Heart right ventricle (tissue), 16 donors: Measurements from ENCODE around the gene FAM124B. TPM values are rescaled to one million over a fixed set of nuclear protein-coding genes. Genes with fewer than 3 reads are reported as not detected.

Experiments used
- ATAC-seq, 8 donors: fragments of 200-7000 bp; cut with Tn5 transposase; one replicate each; pipeline ENCODE4 v1.9.1; 2020; ENCODE audit warnings: mild to moderate bottlenecking in 8 of 8, moderate library complexity in 8 of 8, moderate number of reproducible peaks in 1 of 8
- DNase-seq, 2 donors: peaks; one replicate each; pipeline ENCODE4 v3.0.0-alpha.2; 2020
- H3K27ac ChIP-seq, 10 donors: fragments of 200-600 bp; sonication (generic) in 2 of 10; one replicate each; pipeline versions ENCODE4 v1.5.0 to v1.8.0; 2020 to 2022; ENCODE audit warnings: mild to moderate bottlenecking in 3 of 10
- H3K27me3 ChIP-seq, 7 donors: fragments of 200-600 bp; one replicate each; pipeline ENCODE4 v1.8.0; 2021 to 2022; ENCODE audit warnings: mild to moderate bottlenecking in 2 of 7
- H3K36me3 ChIP-seq, 9 donors: fragments of 200-600 bp; sonication (generic) in 1 of 9; one replicate each; pipeline versions ENCODE4 v1.5.0 to v1.8.0; 2020 to 2022; ENCODE audit warnings: mild to moderate bottlenecking in 2 of 9
- H3K4me1 ChIP-seq, 9 donors: fragments of 200-600 bp; sonication (generic) in 1 of 9; one replicate each; pipeline versions ENCODE4 v1.5.0 to v1.8.0; 2020 to 2022; ENCODE audit warnings: mild to moderate bottlenecking in 4 of 9
- H3K4me3 ChIP-seq, 10 donors: fragments of 200-600 bp; sonication (generic) in 2 of 10; one replicate each; pipeline versions ENCODE4 v1.5.0 to v1.8.0; 2020 to 2022; ENCODE audit warnings: mild to moderate bottlenecking in 7 of 10, moderate library complexity in 2 of 10
- H3K9me3 ChIP-seq, 11 donors: fragments of 200-600 bp in 10 of 11; sonication (generic) in 2 of 11; one replicate each; pipeline versions ENCODE4 v1.5.0 to v1.8.0; 2013 to 2022; ENCODE audit warnings: mild to moderate bottlenecking in 2 of 11, control low read depth in 1 of 11, moderate library complexity in 1 of 11
- WGBS, 2 donors: extraction: QIAGEN DNeasy Blood & Tissue Kit; methylation state at CpG; one replicate each; pipeline ENCODE4 v1.1.7; 2013; ENCODE audit warnings: inconsistent platforms in 1 of 2; 5-methylcytosine and 5-hydroxymethylcytosine counted together
- intact Hi-C, 10 donors: fragments of 100-400 bp; cut with DNase I; formaldehyde crosslinking; loops; one replicate each; pipeline versions ENCODE4 v1.11.1 to v1.14.2; 2022
- polyA plus RNA-seq, 2 donors: library from polyadenylated mRNA; stranded (reverse); fragments of 200-250 nt; gene quantifications; one replicate each; pipeline ENCODE4 v1.2.3, GENCODE V29; 2013
- total RNA-seq, 10 donors: library from RNA; stranded (reverse); fragmentation: NEBNext Ultra II Directional in 3 of 10; extraction: Animal tissue kit (Norgen Biotek cat#: 25700) in 3 of 10; gene quantifications; one replicate each; pipeline versions ENCODE4 v1.2.1 to v1.2.4, GENCODE V29; 2021 to 2023
- TF ChIP-seq, protein P1 (sequence below), 9 donors: fragments of 200-600 bp; sonication (generic) in 2 of 9; IDR thresholded peaks; one replicate each; pipeline versions ENCODE4 v1.5.0 to v1.8.0; 2021 to 2022; ENCODE audit warnings: antibody characterized with exemption in 9 of 9, mild to moderate bottlenecking in 5 of 9, moderate library complexity in 1 of 9
- donor health status: Arrhythmogenic right ventricular cardiomyopathy.
- donor health status: ischemic (EF 13 %, LVEDD 7.1; RV severe dilation, severe dysfunction).
- donor health status: healthy with polysubstance abuse.
- donor health status: DM: no; HTN: yes; CAD: no.
- donor health status: DM: no; HTN: no; CAD: no.
- donor health status: ischemic (EF 25% LVEDD 6.9; RV normal size, moderate dysfunction).
- donor health status: ischemic (EF 25% LVEDD 5.7; RV mildly dilated, moderate dysfunction).
- donor health status: healthy.
- donor health status: DM: yes; HTN: yes; CAD: no.
- donor health status: Ischemic cardiomyopathy.
- donor health status: ischemic (EF 35%, LVEDD 5.7; RV mildly dilated, moderate dysfunction).
- donor health status: nonischemic (EF 11% LVEDD 7.7; RV severe dilation, severe dysfunction).
- donor health status: DM: yes; HTN: yes; CAD: no.
- donor health status: PGD.
- donor health status: ischemic (EF 29% LVEDD 5.4; RV normal size, mild dysfunction).
- donor health status: nonischemic (EF 23%, LVEDD 6.1; RV moderate dilation, normal function).

The FAM124B gene
- total and polyA plus RNA-seq, 12 donors: 0.62 to 3.9 (median 1.7) TPM

DNA sequence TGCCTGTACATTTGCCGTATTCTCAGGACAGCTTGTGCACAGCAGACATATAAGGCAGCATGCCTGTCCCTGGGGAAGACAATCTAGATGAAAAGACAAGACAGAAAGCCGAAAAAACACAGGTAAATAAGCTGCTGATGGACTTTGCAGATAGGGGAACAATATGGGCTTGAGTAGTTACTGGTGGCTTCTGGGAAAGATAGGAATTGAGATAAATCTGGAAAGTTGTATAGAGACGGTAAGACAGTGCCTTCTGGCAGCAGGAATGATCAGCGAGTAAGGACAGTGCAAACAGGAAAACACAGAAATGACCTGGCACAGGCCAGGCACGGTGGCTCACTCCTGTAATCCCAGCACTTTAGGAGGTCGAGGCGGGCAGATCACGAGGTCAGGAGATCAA lies 70.2 kb downstream of the FAM124B start:
- Histone ChIP-seq H3K4me3 (no peak overlapping the region), H3K4me1 (no peaks in the 10 kb centered on the region), H3K27me3 (peaks cover 0 to 10% (median 3%) of the 10 kb centered on the region in 7 donors), H3K9me3 (no peaks in the 10 kb centered on the region), H3K27ac (no peak overlapping the region), H3K36me3 (no peaks in the 10 kb centered on the region)
- intact Hi-C loops: no loop called here
- 67 to 71% methylated on average over 8 of the region's 8 CpGs for WGBS, 2 donors
- DNase-seq (no peak), ATAC-seq (no peak)
- TF ChIP-seq, protein P1, sequence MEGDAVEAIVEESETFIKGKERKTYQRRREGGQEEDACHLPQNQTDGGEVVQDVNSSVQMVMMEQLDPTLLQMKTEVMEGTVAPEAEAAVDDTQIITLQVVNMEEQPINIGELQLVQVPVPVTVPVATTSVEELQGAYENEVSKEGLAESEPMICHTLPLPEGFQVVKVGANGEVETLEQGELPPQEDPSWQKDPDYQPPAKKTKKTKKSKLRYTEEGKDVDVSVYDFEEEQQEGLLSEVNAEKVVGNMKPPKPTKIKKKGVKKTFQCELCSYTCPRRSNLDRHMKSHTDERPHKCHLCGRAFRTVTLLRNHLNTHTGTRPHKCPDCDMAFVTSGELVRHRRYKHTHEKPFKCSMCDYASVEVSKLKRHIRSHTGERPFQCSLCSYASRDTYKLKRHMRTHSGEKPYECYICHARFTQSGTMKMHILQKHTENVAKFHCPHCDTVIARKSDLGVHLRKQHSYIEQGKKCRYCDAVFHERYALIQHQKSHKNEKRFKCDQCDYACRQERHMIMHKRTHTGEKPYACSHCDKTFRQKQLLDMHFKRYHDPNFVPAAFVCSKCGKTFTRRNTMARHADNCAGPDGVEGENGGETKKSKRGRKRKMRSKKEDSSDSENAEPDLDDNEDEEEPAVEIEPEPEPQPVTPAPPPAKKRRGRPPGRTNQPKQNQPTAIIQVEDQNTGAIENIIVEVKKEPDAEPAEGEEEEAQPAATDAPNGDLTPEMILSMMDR (IDR thresholded peaks at IDR 0.05): no peak

DNA sequence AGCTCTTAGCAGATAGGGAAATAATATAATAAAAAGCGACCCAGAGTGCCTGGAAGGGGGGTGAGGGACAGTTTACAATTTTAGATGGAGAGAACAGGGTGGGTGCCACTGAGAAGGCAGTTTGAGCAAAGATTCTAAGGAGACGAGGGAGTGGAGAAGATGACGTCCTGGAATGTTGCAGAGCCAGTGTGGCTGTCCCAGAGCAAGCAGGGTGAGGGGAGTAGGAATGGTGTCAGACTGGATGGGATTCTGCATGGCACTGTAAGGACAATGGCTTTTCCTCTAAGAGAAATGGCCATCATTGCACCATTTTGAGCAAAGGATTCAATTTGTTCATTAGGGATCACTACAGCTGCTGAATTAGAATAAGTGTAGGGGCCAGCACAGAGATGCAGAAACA lies 73.1 kb downstream of the FAM124B start:
- H3K27ac ChIP-seq: no peak overlapping the region
- no peaks in the 10 kb centered on the region for H3K36me3 ChIP-seq
- peaks cover 0 to 10% (median 3%) of the 10 kb centered on the region in 7 donors for H3K27me3 ChIP-seq
- DNase-seq: no peak
- H3K4me3 ChIP-seq: no peak overlapping the region
- TF ChIP-seq, protein P1 (IDR thresholded peaks at IDR 0.05): no peak
- 67 to 82% methylated on average over 3 of the region's 3 CpGs for WGBS, 2 donors
- ATAC-seq: no peak
- intact Hi-C loops: no loop called here
- H3K9me3 ChIP-seq: no peaks in the 10 kb centered on the region
- H3K4me1 ChIP-seq: no peaks in the 10 kb centered on the region

Other genes with a start within 250 kb of the FAM124B start
- gene CUL3, start 183.3 kb upstream of the FAM124B start, total RNA-seq: 10 to 100 TPM; 60.2 to 87.9 (median 69.8) TPM
- 10 to 100 TPM; 63.8 to 70.1 TPM for gene CUL3, start 183.3 kb upstream of the FAM124B start, polyA plus RNA-seq